CD8-positive, alpha-beta memory T cell (primary cell): ENCODE results near the gene WDR35. TPM values are rescaled to one million over a fixed set of nuclear protein-coding genes. Genes with fewer than 3 reads are reported as not detected.
A peak's percentile ranks its signal among the peaks of the same experiment; 100 is the strongest.

ENCODE experiments used
- CTCF ChIA-PET: fragments of 350-600 bp; sonication (Branson Sonifier 250); formaldehyde crosslinking; loops from one replicate; lab custom pipeline; 2021; ENCODE audit warnings: antibody characterized with exemption; lab: Charles Lee
- POLR2A ChIA-PET: fragments of 350-600 bp; sonication (Branson Sonifier 250); formaldehyde crosslinking; loops from one replicate; lab custom pipeline; 2021; ENCODE audit warnings: antibody characterized with exemption; lab: Charles Lee
- DNase-seq, 5 donors: peaks; one replicate each; pipeline versions ENCODE4 v3.0.0 to v3.0.0-alpha.2; 2020 to 2022; ENCODE audit warnings: mixed read lengths in 1 of 5
- H3K27ac ChIP-seq: one replicate; pipeline ENCODE4 v1.7.0; 2013; ENCODE audit warnings: low read depth, mild to moderate bottlenecking, low read length, moderate library complexity
- H3K27me3 ChIP-seq: 2 replicates; pipeline ENCODE4 v1.7.0; 2013; ENCODE audit warnings: low read length, mild to moderate bottlenecking; ENCODE audit not compliant: insufficient read depth, poor library complexity, severe bottlenecking
- H3K36me3 ChIP-seq: 2 replicates; pipeline ENCODE4 v1.7.0; 2013; ENCODE audit warnings: mild to moderate bottlenecking, low read length, moderate library complexity; ENCODE audit not compliant: insufficient read depth
- H3K4me1 ChIP-seq: 2 replicates; pipeline ENCODE4 v1.7.0; 2013; ENCODE audit warnings: mild to moderate bottlenecking, low read length, moderate library complexity; ENCODE audit not compliant: insufficient read depth
- H3K4me3 ChIP-seq: 2 replicates; pipeline ENCODE4 v1.7.0; 2013; ENCODE audit warnings: mild to moderate bottlenecking, low read length
- H3K9me3 ChIP-seq: 2 replicates; pipeline ENCODE4 v1.7.0; 2013; ENCODE audit warnings: mild to moderate bottlenecking, low read length
- H3K27ac Mint-ChIP-seq, 8 donors: one replicate each; pipeline ENCODE4 v1.8.0; 2020 to 2021; ENCODE audit warnings: mixed read lengths in 8 of 8, mild to moderate bottlenecking in 6 of 8, inconsistent platforms in 3 of 8, moderate library complexity in 3 of 8
- H3K27me3 Mint-ChIP-seq, 2 donors: one replicate each; pipeline ENCODE4 v1.8.0; 2020 to 2021; ENCODE audit warnings: mixed read lengths in 2 of 2, mild to moderate bottlenecking in 1 of 2, moderate library complexity in 1 of 2
- H3K36me3 Mint-ChIP-seq, 3 donors: one replicate each; pipeline ENCODE4 v1.8.0; 2020 to 2021; ENCODE audit warnings: mixed read lengths in 3 of 3, inconsistent platforms in 1 of 3, mild to moderate bottlenecking in 1 of 3
- H3K4me1 Mint-ChIP-seq, 3 donors: one replicate each; pipeline ENCODE4 v1.8.0; 2020 to 2021; ENCODE audit warnings: mixed read lengths in 3 of 3, inconsistent platforms in 1 of 3, mild to moderate bottlenecking in 1 of 3
- H3K4me3 Mint-ChIP-seq, 7 donors: one replicate each; pipeline ENCODE4 v1.8.0; 2020 to 2021; ENCODE audit warnings: mixed read lengths in 7 of 7, mild to moderate bottlenecking in 6 of 7, moderate library complexity in 4 of 7, inconsistent platforms in 2 of 7
- H3K9me3 Mint-ChIP-seq, 5 donors: one replicate each; pipeline ENCODE4 v1.8.0; 2020 to 2022; ENCODE audit warnings: mixed read lengths in 5 of 5, mild to moderate bottlenecking in 3 of 5, moderate library complexity in 2 of 5, inconsistent platforms in 1 of 5
- polyA plus RNA-seq: library from polyadenylated mRNA; unstranded; fragments of 300-500 nt; fragmentation: Illumina TruSeq; gene quantifications from one replicate; pipeline ENCODE4 v1.2.3, GENCODE V29; 2021
- total RNA-seq, 2 experiments: library from RNA; stranded (reverse); gene quantifications; one replicate each; pipeline ENCODE4 v1.2.3, GENCODE V29; 2021

WDR35 gene
- total and polyA plus RNA-seq, 3 experiments from 2014 or later = 1.6 to 12.0 (median 11.0) TPM

- CTCF ChIA-PET = interaction anchor here (2.2 kb wide), 1 partner anchor 14 kb away, joined by 6 read pairs; no protein-coding TSS in a partner anchor
- Mint-ChIP-seq H3K27ac (peak overlapping the region in 1 of 8 donors; percentile 90), H3K9me3 (no peaks in the 10 kb centered on the region), H3K4me3 (no peak overlapping the region), H3K27me3 (no peaks in the 10 kb centered on the region), H3K4me1 (peaks cover 6 to 11% (median 6%) of the 10 kb centered on the region in 3 donors), H3K36me3 (peaks cover 4 to 53% (median 16%) of the 10 kb centered on the region in 3 donors)
- H3K27me3 ChIP-seq = no peaks in the 10 kb centered on the region
- no peak overlapping the region for H3K27ac ChIP-seq
- no peak for DNase-seq
- peaks cover 7% of the 10 kb centered on the region for H3K36me3 ChIP-seq
- H3K4me3 ChIP-seq = no peak overlapping the region
- POLR2A ChIA-PET = no interaction called here
- H3K4me1 ChIP-seq = no peaks in the 10 kb centered on the region
- H3K9me3 ChIP-seq = no peaks in the 10 kb centered on the region
Observed at GRCh38 chr2:19876751-19877150, 113.2 kb downstream of the WDR35 start.

GRCh38 chr2:19875280-19875679, 114.6 kb downstream of the WDR35 start:
- POLR2A ChIA-PET = no interaction called here
- H3K4me3 ChIP-seq = no peak overlapping the region
- CTCF ChIA-PET = interaction anchor here (1.1 to 3.7 kb wide), 3 partner anchors 12 to 1355 kb away, joined by 3 to 13 read pairs (median 6); no protein-coding TSS in a partner anchor
- DNase-seq = no peak
- no peaks in the 10 kb centered on the region for H3K27me3 ChIP-seq
- H3K36me3 ChIP-seq = peaks cover 7% of the 10 kb centered on the region
- Mint-ChIP-seq H3K36me3 (peaks cover 4 to 60% (median 16%) of the 10 kb centered on the region in 3 donors), H3K4me1 (peaks cover 12 to 20% (median 14%) of the 10 kb centered on the region in 3 donors), H3K4me3 (no peak overlapping the region), H3K27me3 (no peaks in the 10 kb centered on the region), H3K9me3 (no peaks in the 10 kb centered on the region), H3K27ac (no peak overlapping the region)
- H3K9me3 ChIP-seq = no peaks in the 10 kb centered on the region
- H3K4me1 ChIP-seq = no peaks in the 10 kb centered on the region
- H3K27ac ChIP-seq = no peak overlapping the region

GRCh38 chr2:19874726-19875125, 115.2 kb downstream of the WDR35 start:
- Histone ChIP-seq H3K4me1 (peaks cover 3% of the 10 kb centered on the region), H3K27ac (no peak overlapping the region), H3K9me3 (no peaks in the 10 kb centered on the region), H3K36me3 (peaks cover 7% of the 10 kb centered on the region), H3K27me3 (no peaks in the 10 kb centered on the region), H3K4me3 (no peak overlapping the region)
- Mint-ChIP-seq H3K4me3 (no peak overlapping the region), H3K4me1 (peaks cover 17 to 26% (median 20%) of the 10 kb centered on the region in 3 donors), H3K9me3 (no peaks in the 10 kb centered on the region), H3K27me3 (no peaks in the 10 kb centered on the region), H3K36me3 (peaks cover 4 to 60% (median 11%) of the 10 kb centered on the region in 3 donors), H3K27ac (peak overlapping the region in 2 of 8 donors; percentile 27 to 43)
- POLR2A ChIA-PET = no interaction called here
- CTCF ChIA-PET = interaction anchor here (0.7 to 3.7 kb wide), 4 partner anchors 10 to 1354 kb away, joined by 3 to 13 read pairs (median 3); no protein-coding TSS in a partner anchor
- DNase-seq = no peak

- ChIA-PET POLR2A (no interaction called here), CTCF (interaction anchor here (1.1 to 3.7 kb wide), 4 partner anchors 9 to 1352 kb away, joined by 3 to 13 read pairs (median 4); partner anchors contain the start of gene TTC32)
- Mint-ChIP-seq H3K9me3 (no peaks in the 10 kb centered on the region), H3K4me1 (peaks cover 31 to 43% (median 35%) of the 10 kb centered on the region in 3 donors), H3K4me3 (peak overlapping the region in 2 of 7 donors; percentile 11 to 45), H3K27ac (peak overlapping the region in 3 of 8 donors; percentile 4 to 61 (median 60)), H3K27me3 (no peaks in the 10 kb centered on the region), H3K36me3 (peaks cover 4 to 57% (median 7%) of the 10 kb centered on the region in 3 donors)
- H3K27me3 ChIP-seq = no peaks in the 10 kb centered on the region
- H3K27ac ChIP-seq = no peak overlapping the region
- peaks cover 7% of the 10 kb centered on the region for H3K36me3 ChIP-seq
- H3K4me1 ChIP-seq = peaks cover 15% of the 10 kb centered on the region
- no peak for DNase-seq
- H3K9me3 ChIP-seq = no peaks in the 10 kb centered on the region
- no peak overlapping the region for H3K4me3 ChIP-seq
Observed at GRCh38 chr2:19873014-19873413, 116.9 kb downstream of the WDR35 start.

GRCh38 chr2:19872302-19872701, 117.6 kb downstream of the WDR35 start:
- H3K27me3 Mint-ChIP-seq = peaks cover 0 to 1% of the 10 kb centered on the region in 2 donors
- no peak for DNase-seq

GRCh38 chr2:19871836-19872235, 118.1 kb downstream of the WDR35 start:
- Histone ChIP-seq H3K4me3 (no peak overlapping the region), H3K27me3 (no peaks in the 10 kb centered on the region), H3K36me3 (peaks cover 7% of the 10 kb centered on the region), H3K27ac (no peak overlapping the region), H3K4me1 (peaks cover 17% of the 10 kb centered on the region), H3K9me3 (no peaks in the 10 kb centered on the region)
- ChIA-PET POLR2A (no interaction called here), CTCF (interaction anchor here (1.1 kb wide), 1 partner anchor 9 kb away, joined by 4 read pairs; no protein-coding TSS in a partner anchor)
- Mint-ChIP-seq H3K27ac (peak overlapping the region in 1 of 8 donors; percentile 59), H3K4me1 (peaks cover 33 to 47% (median 39%) of the 10 kb centered on the region in 3 donors), H3K9me3 (no peaks in the 10 kb centered on the region), H3K36me3 (peaks cover 3 to 54% (median 6%) of the 10 kb centered on the region in 3 donors), H3K27me3 (peaks cover 0 to 1% of the 10 kb centered on the region in 2 donors), H3K4me3 (peak overlapping the region in 1 of 7 donors; percentile 15)
- no peak for DNase-seq

More at GRCh38 chr2:19872302-19872701, 117.6 kb downstream of the WDR35 start:
- peaks cover 33 to 47% (median 39%) of the 10 kb centered on the region in 3 donors for H3K4me1 Mint-ChIP-seq
- H3K4me3 ChIP-seq = no peak overlapping the region
- no peak overlapping the region for H3K27ac ChIP-seq
- peak overlapping the region in 1 of 8 donors; percentile 59 for H3K27ac Mint-ChIP-seq
- H3K4me3 Mint-ChIP-seq = peak overlapping the region in 1 of 7 donors; percentile 15
- H3K36me3 ChIP-seq = peaks cover 7% of the 10 kb centered on the region
- no peaks in the 10 kb centered on the region for H3K27me3 ChIP-seq
- no peaks in the 10 kb centered on the region for H3K9me3 Mint-ChIP-seq
- ChIA-PET POLR2A (no interaction called here), CTCF (interaction anchor here (1.1 to 3.7 kb wide), 4 partner anchors 8 to 1352 kb away, joined by 3 to 13 read pairs (median 4); partner anchors contain the start of gene TTC32)
- no peaks in the 10 kb centered on the region for H3K9me3 ChIP-seq
- peaks cover 17% of the 10 kb centered on the region for H3K4me1 ChIP-seq
- peaks cover 4 to 55% (median 7%) of the 10 kb centered on the region in 3 donors for H3K36me3 Mint-ChIP-seq

- H3K36me3 ChIP-seq = peaks cover 7% of the 10 kb centered on the region
- Mint-ChIP-seq H3K36me3 (peaks cover 0 to 43% (median 3%) of the 10 kb centered on the region in 3 donors), H3K4me1 (peaks cover 33 to 47% (median 39%) of the 10 kb centered on the region in 3 donors), H3K4me3 (peak overlapping the region in 2 of 7 donors; percentile 9 to 97), H3K27ac (peak overlapping the region in 3 of 8 donors; percentile 44 to 61 (median 52)), H3K27me3 (peaks cover 0 to 1% of the 10 kb centered on the region in 2 donors), H3K9me3 (no peaks in the 10 kb centered on the region)
- H3K9me3 ChIP-seq = no peaks in the 10 kb centered on the region
- peaks cover 17% of the 10 kb centered on the region for H3K4me1 ChIP-seq
- POLR2A ChIA-PET = no interaction called here
- DNase-seq = no peak
- no peak overlapping the region for H3K27ac ChIP-seq
- CTCF ChIA-PET = no interaction called here
- no peak overlapping the region for H3K4me3 ChIP-seq
- no peaks in the 10 kb centered on the region for H3K27me3 ChIP-seq
Observed at GRCh38 chr2:19870792-19871191, 119.1 kb downstream of the WDR35 start.
